Neural progenitor cell (in vitro differentiated cells): Measurements from ENCODE around the gene VWA5B1.

Experiments
- CTCF ChIP-seq: fragments of 200-600 bp; sonication (generic); IDR thresholded peaks from 2 replicates; pipeline ENCODE4 v1.5.1; 2017; ENCODE audit warnings: antibody characterized with exemption, mild to moderate bottlenecking
- EZH2 ChIP-seq: fragments of 200-600 bp; sonication (generic); IDR thresholded peaks from 2 replicates; pipeline ENCODE4 v1.6.1; 2017; ENCODE audit warnings: antibody characterized with exemption, mild to moderate bottlenecking, moderate library complexity
- EZH2phosphoT487 ChIP-seq: fragments of 200-600 bp; sonication (generic); IDR thresholded peaks from 2 replicates; pipeline ENCODE4 v1.6.1; 2017; ENCODE audit warnings: antibody characterized with exemption

- TF ChIP-seq CTCF = no peak
- no peak for TF ChIP-seq EZH2
- TF ChIP-seq EZH2phosphoT487 = no peak
Observed at GRCh38 chr1:20402585-20403422, 112.1 kb downstream of the VWA5B1 start.
